Natural killer cell (primary cell): ENCODE data around the gene ZNF860. TPM values are rescaled to one million over a fixed set of nuclear protein-coding genes. Genes with fewer than 3 reads are reported as not detected.

Experiments used
- ATAC-seq, 3 donors: fragments of 150-1000 bp in 2 of 3; fragments of 200-7000 bp in 1 of 3; cut with Tn5 transposase; 1 replicate in 1 of 3; 2 replicates in 2 of 3; pipeline ENCODE4 v1.10.0; 2021; ENCODE audit warnings: mild to moderate bottlenecking in 2 of 3, moderate library complexity in 2 of 3
- DNase-seq, 2 donors: peaks; one replicate each; pipeline versions ENCODE4 v3.0.0 to v3.0.0-alpha.2; 2013 to 2021; ENCODE audit warnings: mixed read lengths in 1 of 2
- H3K27ac ChIP-seq: one replicate; pipeline ENCODE4 v1.5.1; 2013; ENCODE audit warnings: mild to moderate bottlenecking, low read length
- H3K27me3 ChIP-seq: one replicate; pipeline ENCODE4 v1.6.1; 2013; ENCODE audit warnings: low read length; ENCODE audit not compliant: control insufficient read depth, insufficient read depth
- H3K36me3 ChIP-seq: one replicate; pipeline ENCODE4 v1.6.1; 2013; ENCODE audit warnings: low read length; ENCODE audit not compliant: control insufficient read depth, insufficient read depth
- H3K4me1 ChIP-seq: one replicate; pipeline ENCODE4 v1.6.1; 2013; ENCODE audit warnings: low read length; ENCODE audit not compliant: control insufficient read depth, insufficient read depth
- H3K4me3 ChIP-seq: one replicate; pipeline ENCODE4 v1.5.1; 2013; ENCODE audit warnings: low read length
- H3K9me3 ChIP-seq: one replicate; pipeline ENCODE4 v1.6.1; 2013; ENCODE audit warnings: low read length; ENCODE audit not compliant: control insufficient read depth, insufficient read depth
- H3K27ac Mint-ChIP-seq, 2 donors: one replicate each; pipeline ENCODE4 v1.8.0; 2022; ENCODE audit warnings: mild to moderate bottlenecking in 2 of 2, mixed read lengths in 2 of 2, moderate library complexity in 1 of 2
- H3K27me3 Mint-ChIP-seq, 2 donors: one replicate each; pipeline ENCODE4 v1.8.0; 2022; ENCODE audit warnings: low read depth in 2 of 2, mixed read lengths in 2 of 2
- H3K36me3 Mint-ChIP-seq: one replicate; pipeline ENCODE4 v1.8.0; 2022; ENCODE audit warnings: mixed read lengths
- H3K4me1 Mint-ChIP-seq, 2 donors: one replicate each; pipeline ENCODE4 v1.8.0; 2022; ENCODE audit warnings: mixed read lengths in 2 of 2
- H3K4me3 Mint-ChIP-seq: one replicate; pipeline ENCODE4 v1.8.0; 2022; ENCODE audit warnings: mild to moderate bottlenecking, moderate library complexity, mixed read lengths
- H3K9me3 Mint-ChIP-seq, 2 donors: one replicate each; pipeline ENCODE4 v1.8.0; 2022; ENCODE audit warnings: mixed read lengths in 2 of 2
- CTCF ChIP-seq: fragments of 200-600 bp; IDR thresholded peaks from one replicate; pipeline ENCODE4 v1.8.0; 2022; ENCODE audit warnings: antibody characterized with exemption
- WGBS: methylation state at CpG from one replicate; pipeline ENCODE4 v1.1.7; 2013; ENCODE audit warnings: missing lambda C conversion rate; ENCODE audit not compliant: insufficient coverage; 5-methylcytosine and 5-hydroxymethylcytosine counted together
- intact Hi-C: fragments of 100-400 bp; cut with micrococcal nuclease; formaldehyde crosslinking; loops from one replicate; pipeline ENCODE4 v1.14.2; 2022
- total RNA-seq, 4 donors: library from RNA; stranded (reverse); fragments of 120-200 nt in 1 of 4; gene quantifications; one replicate each; pipeline versions ENCODE4 v1.2.3 to v1.2.4, GENCODE V29; 2013 to 2022

ZNF860 gene
- total RNA-seq, 3 donors from 2014 or later (not counting 1 experiment from before 2014, with no cell fraction given): 0.10 TPM; not detected in 2

GRCh38 chr3:31960793-31961431 lies 20.6 kb upstream of the ZNF860 start:
- H3K36me3 ChIP-seq: no peaks in the 10 kb centered on the region
- Mint-ChIP-seq H3K27ac (no peak overlapping the region), H3K27me3 (peaks cover 9 to 18% of the 10 kb centered on the region in 2 donors), H3K4me3 (no peak overlapping the region), H3K36me3 (no peaks in the 10 kb centered on the region), H3K9me3 (no peaks in the 10 kb centered on the region), H3K4me1 (peaks cover 0 to 4% of the 10 kb centered on the region in 2 donors)
- no peak overlapping the region for H3K4me3 ChIP-seq
- TF ChIP-seq CTCF: no peak
- no peaks in the 10 kb centered on the region for H3K4me1 ChIP-seq
- 76% methylated on average over 4 of the region's 4 CpGs for WGBS
- H3K27ac ChIP-seq: no peak overlapping the region
- H3K27me3 ChIP-seq: no peaks in the 10 kb centered on the region
- ATAC-seq (no peak), DNase-seq (no peak)
- H3K9me3 ChIP-seq: no peaks in the 10 kb centered on the region
- intact Hi-C loops: no loop called here

GRCh38 chr3:31962801-31963205 lies 18.7 kb upstream of the ZNF860 start:
- Histone ChIP-seq H3K27me3 (no peaks in the 10 kb centered on the region), H3K4me3 (no peak overlapping the region), H3K36me3 (no peaks in the 10 kb centered on the region), H3K9me3 (no peaks in the 10 kb centered on the region), H3K4me1 (no peaks in the 10 kb centered on the region), H3K27ac (no peak overlapping the region)
- no peak for TF ChIP-seq CTCF
- no peak for ATAC-seq
- Mint-ChIP-seq H3K36me3 (no peaks in the 10 kb centered on the region), H3K27me3 (peaks cover 9 to 18% of the 10 kb centered on the region in 2 donors), H3K27ac (no peak overlapping the region), H3K9me3 (no peaks in the 10 kb centered on the region), H3K4me1 (peaks cover 0 to 4% of the 10 kb centered on the region in 2 donors), H3K4me3 (no peak overlapping the region)
- intact Hi-C loops: no loop called here
- 28% methylated on average over 2 of the region's 2 CpGs for WGBS
- no peak for DNase-seq

- Mint-ChIP-seq H3K4me1 (peaks cover 0 to 4% of the 10 kb centered on the region in 2 donors), H3K27me3 (peaks cover 4 to 9% of the 10 kb centered on the region in 2 donors), H3K27ac (no peak overlapping the region), H3K36me3 (no peaks in the 10 kb centered on the region), H3K4me3 (no peak overlapping the region), H3K9me3 (no peaks in the 10 kb centered on the region)
- H3K27me3 ChIP-seq: no peaks in the 10 kb centered on the region
- H3K36me3 ChIP-seq: no peaks in the 10 kb centered on the region
- no peak for TF ChIP-seq CTCF
- no peak for DNase-seq
- H3K4me1 ChIP-seq: no peaks in the 10 kb centered on the region
- H3K27ac ChIP-seq: no peak overlapping the region
- H3K4me3 ChIP-seq: no peak overlapping the region
- ATAC-seq: no peak
- no peaks in the 10 kb centered on the region for H3K9me3 ChIP-seq
- intact Hi-C loops: no loop called here
- 92% methylated on average over 4 of the region's 4 CpGs for WGBS
These were observed 14.5 kb upstream of the ZNF860 start for GRCh38 chr3:31966978-31967591.
